ENCODE results near the gene ERGIC1. TPM values are rescaled to one million over a fixed set of nuclear protein-coding genes. Genes with fewer than 3 reads are reported as not detected.

Gene ERGIC1
- total and polyA plus RNA-seq, 10 of the 15 experiments (the other 5 are each of a cell fraction or from before 2014, with no cell fraction given) = 8.8 to 104 (median 76.3) TPM

GRCh38 chr5:172913117-172913850 lies 79.2 kb downstream of the ERGIC1 start (continued):
- TF ChIP-seq WRNIP1 (IDR thresholded peaks at IDR 0.05; ENCODE audit: borderline replicate concordance, low read depth, low read length) (no peak), SMARCA5 (IDR thresholded peaks at IDR 0.05) (no peak)

- RAD21 ChIA-PET (ENCODE audit: unreplicated experiment) = no interaction called here
- CTCF ChIA-PET = interaction anchor here (0.6 to 1.3 kb wide), 3 partner anchors 15 to 191 kb away, joined by 3 read pairs; no protein-coding TSS in a partner anchor
- no peak for TF ChIP-seq BRCA1 (IDR thresholded peaks at IDR 0.05; ENCODE audit: low read depth, low read length)
- no TSS peak for BruUV-seq (replicated peaks)
- Histone ChIP-seq H3K9ac (ENCODE audit: control insufficient read depth, insufficient read depth, low read length) (no peak overlapping the region), H3K9me3 (replicated peaks; ENCODE audit: control insufficient read depth, insufficient read depth, low read length) (no peaks in the 10 kb centered on the region), H2AFZ (ENCODE audit: control insufficient read depth, low read depth, low read length) (no peak overlapping the region), H3K36me3 (ENCODE audit: control insufficient read depth in 2 of 2, insufficient read depth in 2 of 2, low read length in 1 of 2) (peaks cover 18 to 20% of the 10 kb centered on the region in 2 experiments), H3K27ac (ENCODE audit: control insufficient read depth, insufficient read depth) (no peak overlapping the region), H4K20me1 (ENCODE audit: control insufficient read depth, insufficient read depth) (no peaks in the 10 kb centered on the region), H3K79me2 (ENCODE audit: control insufficient read depth, insufficient read depth, low read length) (no peaks in the 10 kb centered on the region), H3K4me3 (no peak overlapping the region), H3K27me3 (replicated peaks in 1 of 2; ENCODE audit: control insufficient read depth in 2 of 2, insufficient read depth in 2 of 2, low read length in 1 of 2) (no peaks in the 10 kb centered on the region), H3K4me1 (ENCODE audit: control insufficient read depth, insufficient read depth, low read length) (peaks cover 9% of the 10 kb centered on the region), H3K4me2 (ENCODE audit: control insufficient read depth, insufficient read depth) (no peak overlapping the region)
- in situ Hi-C loops (cut with MboI) (no loop called here), intact Hi-C loops (cut with micrococcal nuclease; ENCODE audit: unreplicated experiment) (no loop called here)
- 98% methylated on average over 10 of the region's 10 CpGs for WGBS (ENCODE audit: insufficient coverage, insufficient replicate concordance, low lambda C conversion rate, missing lambda C conversion rate)
- DNase-seq (ENCODE audit: low read depth, low spot score) = no peak
- no peak for FAIRE-seq
- no peak for ATAC-seq
- SMC1A ChIA-PET (ENCODE audit: uncharacterized antibody, unreplicated experiment) = interaction anchor here (1.2 kb wide), 1 partner anchor 150 kb away, joined by 3 read pairs; no protein-coding TSS in a partner anchor
- POLR2A ChIA-PET = no interaction called here
These were observed 81.5 kb downstream of the ERGIC1 start for GRCh38 chr5:172915514-172915913.
